ENCODE measurements around the gene MT1HL1. TPM values are rescaled to one million over a fixed set of nuclear protein-coding genes. Genes with fewer than 3 reads are reported as not detected.
"Not testable (repeated sequence)": the region's sequence is repeated elsewhere in the genome, so short reads cannot be mapped to it uniquely, and the experiment has no call there.

MT1HL1 gene
- polyA plus RNA-seq, 1 donor = not detected

DNA sequence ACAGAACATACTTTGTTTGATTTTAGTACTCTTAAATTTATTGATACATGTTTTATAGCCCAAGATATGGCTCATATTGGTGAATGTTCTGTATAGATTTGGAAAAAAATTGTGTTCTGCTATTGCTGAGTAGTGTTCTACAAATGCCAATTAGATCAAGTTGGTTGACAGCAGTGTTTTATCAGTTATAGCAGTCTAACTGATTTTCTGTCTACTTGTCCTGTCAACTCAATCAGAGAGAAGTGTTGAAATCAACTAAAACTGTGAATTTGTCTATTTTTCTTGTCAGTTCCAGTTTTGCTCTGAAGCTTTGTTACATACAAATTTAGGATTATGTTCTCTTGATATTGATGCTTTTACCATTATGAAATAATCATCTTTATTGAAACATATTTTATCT is 14.7 kb upstream of the MT1HL1 start:
- no peak for DNase-seq

DNA sequence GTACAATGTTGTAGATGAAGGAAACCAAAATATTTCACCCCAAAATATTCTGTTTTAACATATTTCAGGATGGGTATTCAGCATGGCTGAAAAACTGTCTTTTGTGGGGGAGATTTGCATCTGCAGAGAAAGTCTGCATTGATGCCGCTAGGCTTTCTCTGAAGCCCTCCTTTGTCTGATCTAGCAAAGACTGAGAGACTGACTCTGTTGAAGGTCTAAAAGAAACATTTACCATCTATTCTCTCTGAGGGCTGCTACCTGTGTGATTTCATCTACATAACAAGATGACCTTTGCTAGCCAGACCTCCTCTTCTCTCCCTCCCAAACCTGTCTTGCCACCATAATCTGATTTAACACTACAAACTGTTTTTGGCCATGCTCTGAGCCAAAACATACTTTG is 12.4 kb upstream of the MT1HL1 start:
- DNase-seq = no peak

DNA sequence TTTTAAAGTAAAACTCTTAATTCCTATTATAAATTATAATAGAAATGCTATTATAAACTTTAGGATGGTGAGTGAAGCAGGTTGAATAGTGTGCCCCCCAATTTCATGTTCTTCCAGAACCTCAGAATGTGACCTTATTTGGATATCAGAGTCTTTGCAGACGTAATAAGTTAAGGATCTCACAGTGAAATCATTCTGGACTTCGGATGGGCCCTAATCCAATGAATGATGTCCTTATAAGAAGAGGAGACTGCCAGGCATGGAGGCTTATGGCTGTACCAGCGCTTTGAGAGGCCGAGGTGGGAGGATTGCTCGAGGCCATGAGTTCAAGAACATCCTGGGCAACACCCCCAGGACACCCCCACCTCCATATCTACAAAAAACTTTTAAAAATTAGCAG is 9.4 kb upstream of the MT1HL1 start:
- no peak for DNase-seq

DNA sequence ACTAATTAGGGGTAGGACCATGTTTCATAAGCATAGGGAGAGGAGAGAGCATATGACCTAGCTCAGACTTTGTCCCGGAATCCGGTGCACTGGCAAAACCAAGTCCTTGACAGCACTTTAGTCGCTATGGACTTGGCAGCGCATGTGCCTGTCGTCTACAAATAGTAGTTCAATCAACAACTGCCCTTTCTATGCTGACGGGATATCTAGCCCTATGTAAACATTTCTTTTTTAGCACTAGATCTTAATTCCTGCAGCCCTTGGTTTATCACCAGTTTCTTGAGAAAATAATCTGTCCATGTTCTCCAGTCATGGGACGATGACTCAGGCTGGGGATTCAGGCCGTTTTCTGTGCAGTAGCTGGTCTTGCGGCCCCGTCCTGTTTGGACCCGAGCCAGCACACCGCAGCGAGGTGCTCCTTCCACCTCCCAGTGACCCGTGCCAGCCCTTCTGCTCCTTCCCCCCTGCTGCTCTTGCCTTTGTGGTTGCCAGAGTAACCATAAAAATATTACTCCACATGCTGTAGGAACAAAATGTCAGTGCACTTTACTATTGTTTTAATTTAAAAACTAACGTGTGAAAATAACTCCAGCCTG is 8.6 kb upstream of the MT1HL1 start:
- DNase-seq = no peak

DNA sequence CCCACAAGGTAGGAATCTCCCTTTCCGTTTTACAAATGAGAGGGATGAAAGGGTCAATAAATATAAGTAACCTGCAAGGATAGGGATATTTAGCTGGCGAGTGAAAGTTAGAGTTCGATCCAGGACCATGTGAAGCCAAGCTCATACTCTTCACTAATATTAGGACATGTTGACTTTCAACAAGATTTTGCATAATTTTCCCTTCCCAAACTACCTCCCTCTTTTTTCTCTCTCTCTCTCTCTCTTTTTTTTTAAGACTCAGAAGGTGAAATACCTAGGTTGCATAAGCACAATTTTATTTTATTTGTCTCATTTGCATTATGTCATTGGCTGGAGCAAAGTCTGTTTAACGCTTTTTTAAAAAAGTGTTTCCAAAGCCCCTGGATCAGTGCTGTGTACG is 8.1 kb upstream of the MT1HL1 start:
- no peak for DNase-seq

DNA sequence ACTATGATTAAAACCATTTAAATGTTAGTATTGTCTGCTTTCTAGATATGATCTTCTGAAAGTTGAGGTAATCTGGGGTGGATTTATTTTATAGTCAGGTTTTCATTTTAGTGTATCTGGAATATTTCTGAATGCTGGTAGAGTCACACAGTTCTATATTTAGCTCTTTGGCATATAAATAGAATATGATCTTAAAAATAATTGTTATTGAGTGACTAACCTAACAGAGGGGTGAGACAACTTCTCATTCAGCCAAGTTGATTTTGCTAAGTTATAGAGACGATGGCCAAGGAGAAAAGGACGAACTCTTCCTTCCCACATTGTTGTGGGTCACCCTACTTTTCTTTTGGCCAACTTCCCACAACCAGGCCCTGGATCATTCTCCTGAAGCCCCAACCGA is 7.2 kb upstream of the MT1HL1 start:
- no peak for DNase-seq

DNA sequence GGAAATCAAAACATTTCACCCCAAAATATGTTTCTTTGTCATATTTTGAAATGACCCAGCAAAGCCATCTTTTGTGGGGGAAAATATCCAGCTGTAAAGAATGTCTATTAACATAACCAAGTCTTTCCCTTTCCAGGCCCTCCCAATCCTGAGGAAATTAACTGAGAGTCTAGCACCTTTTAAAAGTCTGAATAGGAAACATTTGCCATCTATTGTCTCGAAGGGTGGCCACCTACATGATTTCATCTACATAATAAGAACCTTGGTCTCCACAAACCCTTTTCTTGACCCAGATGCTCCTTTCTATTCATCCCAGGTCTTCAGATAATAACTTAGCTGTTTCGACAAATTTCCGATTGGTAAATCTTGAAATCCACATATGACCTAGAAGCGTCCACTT is 5.4 kb upstream of the MT1HL1 start:
- no peak for DNase-seq

DNA sequence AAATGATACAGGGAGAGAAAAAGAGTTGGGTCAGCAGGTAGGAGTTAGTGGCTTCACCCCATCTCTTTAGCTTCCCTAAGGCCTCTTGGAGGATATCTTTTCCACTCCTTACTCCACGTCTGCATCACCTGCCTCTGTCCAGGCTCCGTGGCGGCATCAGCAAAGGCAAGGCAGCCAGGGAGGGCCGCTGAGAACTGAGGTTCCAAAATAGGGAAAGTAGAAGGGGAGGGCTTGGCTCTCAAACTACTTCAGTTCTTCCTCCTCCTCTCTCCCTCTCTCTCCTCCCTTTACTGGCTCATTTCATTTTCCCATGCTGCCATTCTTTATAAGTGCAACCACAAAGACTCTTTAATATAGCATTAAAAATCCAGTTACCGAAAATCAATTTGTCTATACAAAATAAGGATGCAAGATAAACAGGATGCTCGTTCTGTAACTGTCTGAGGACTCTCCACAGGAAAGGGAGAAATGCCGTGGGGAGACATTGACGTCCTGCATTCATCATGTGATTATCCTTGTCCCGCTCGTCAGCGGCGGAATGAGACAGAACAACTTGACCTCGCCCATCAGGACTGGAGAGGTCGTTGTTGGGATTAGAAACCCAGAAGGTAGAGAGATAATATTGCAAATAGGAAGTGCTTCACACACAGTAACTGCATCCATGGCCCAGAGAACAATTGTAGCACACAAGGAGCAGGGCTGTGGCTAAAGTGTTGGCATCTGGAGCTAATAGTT is 3.1 kb upstream of the MT1HL1 start:
- DNase-seq = no peak

DNA sequence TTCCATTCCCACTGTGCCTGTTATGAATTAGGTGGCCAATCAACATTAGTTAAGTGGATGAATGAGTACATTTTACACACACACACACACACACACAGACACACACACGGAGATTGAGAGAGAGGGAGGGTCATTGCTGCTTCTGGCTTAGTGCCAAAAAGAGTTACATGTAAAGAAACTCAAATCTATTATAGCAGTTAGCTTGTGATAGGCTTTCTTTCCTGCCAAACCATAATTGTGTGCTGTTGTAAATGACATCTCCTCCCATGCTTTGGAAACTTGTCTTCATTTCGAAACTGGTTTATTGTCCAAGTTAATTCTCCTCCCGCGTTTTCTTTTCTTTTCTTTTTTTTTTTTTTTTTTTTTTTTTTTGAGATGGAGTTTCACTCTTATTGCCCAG is 1.4 kb upstream of the MT1HL1 start:
- DNase-seq = no peak

DNA sequence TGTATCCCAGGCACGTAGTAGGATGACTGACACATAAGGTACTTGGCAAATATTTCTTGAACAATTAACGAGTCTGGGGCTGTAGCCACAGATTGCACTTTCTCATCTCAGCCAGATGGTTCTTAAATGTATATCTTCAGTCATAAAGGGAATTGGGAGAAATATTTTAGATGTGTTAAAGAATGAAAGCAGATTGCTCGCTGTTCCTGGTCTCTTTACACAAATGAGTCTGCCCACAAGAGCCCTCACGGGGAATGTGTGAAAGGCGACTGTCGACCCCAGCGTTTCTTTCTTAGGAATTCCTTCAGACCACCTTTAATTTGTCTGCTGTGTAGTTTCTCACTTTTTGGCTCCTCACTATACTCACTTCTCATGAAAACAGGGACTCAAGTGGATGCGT is 725 bp downstream of the MT1HL1 start:
- DNase-seq = no peak

DNA sequence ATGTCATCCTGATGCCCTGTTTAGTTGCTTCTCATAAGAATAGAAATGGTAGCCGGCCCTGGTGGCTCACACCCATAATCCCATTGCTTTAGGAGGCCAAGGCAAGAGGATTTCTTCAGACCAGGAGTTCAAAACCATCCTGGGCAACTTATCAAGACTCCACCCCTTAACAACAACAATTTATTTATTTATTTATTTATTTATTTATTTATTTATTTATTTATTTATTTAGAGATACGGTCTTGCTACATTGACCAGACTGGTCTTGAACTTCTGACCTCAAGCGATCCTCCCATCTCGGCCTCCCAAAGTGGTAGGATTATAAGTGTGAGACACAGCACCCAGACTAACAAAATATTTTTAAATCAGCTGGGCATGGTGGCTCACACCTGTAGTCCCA is 4.0 kb downstream of the MT1HL1 start:
- DNase-seq = no peak

DNA sequence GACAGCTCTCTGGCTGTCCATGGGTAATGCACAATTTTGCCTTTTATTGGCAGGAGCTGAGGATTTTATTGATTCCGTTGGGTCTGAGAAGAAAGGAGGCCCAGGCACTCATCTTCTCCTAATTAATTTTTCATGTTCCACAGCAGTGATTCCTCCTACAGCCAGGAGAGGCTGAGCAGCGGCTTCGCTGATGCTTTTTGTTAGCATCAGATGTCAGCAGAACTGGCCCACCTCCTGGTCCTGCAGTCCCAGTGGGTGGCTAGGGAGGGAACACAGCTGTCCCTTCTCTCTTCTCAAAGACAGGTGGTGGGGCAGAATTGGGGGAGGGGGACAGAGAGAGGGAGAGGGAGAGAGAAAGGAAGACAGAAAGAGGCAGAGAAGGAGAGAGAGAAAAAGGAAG is 5.7 kb downstream of the MT1HL1 start:
- no peak for DNase-seq

DNA sequence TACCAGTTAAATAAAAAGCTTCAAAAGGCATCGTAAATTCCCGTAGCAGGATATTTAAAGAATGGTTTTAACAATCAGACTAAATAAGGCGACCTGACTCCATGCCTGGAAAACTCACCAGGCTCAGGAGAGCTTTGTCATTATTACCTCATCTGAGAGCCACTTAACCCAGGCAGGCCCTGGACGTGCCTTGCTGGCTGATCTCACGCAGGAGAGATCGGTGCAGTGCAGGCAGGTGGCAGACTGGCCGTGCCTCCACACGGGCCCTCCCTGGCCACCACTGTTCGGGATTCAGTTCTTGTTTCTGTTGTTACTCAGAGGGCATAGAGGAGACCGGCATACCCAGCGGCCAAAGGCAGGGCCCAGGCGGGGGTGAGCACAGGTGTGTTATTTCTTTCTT is 6.4 kb downstream of the MT1HL1 start:
- no peak for DNase-seq

DNA sequence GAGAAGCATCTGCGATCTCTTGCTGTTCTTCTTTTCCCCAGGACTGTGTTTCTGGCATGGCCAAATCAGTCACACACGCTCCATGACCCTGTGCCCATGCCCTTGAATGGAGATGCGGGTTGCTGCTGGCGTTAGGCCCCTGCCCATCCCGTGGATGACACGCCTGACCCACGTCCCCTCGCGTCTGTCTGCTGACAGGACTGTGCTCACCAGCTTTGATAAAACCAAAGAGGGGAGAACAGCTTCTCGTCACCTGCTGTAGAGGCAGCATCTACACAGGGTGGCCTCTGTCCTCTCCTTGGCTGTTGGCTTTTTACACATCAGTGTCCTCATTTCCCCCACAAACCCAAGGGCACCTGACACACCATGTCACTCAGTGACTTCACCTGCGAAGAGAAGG is 6.9 kb downstream of the MT1HL1 start:
- DNase-seq = no peak

DNA sequence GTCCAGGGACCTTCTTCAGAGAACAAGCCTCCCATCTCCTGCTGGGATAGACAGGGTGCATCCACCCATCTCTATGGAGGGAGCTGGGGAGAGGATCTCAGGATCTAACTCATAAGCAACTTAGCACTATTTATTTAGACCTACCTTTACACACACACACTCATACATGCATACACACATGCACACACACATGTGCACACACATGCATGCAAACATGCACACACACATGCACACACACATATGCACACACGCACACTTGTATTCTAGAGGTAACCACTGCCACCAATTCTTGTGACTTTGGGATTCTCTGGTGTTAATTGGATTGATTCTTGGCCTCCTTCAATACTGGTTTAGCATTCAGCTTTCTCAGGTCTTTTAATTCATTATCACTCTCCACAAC is 9.8 kb downstream of the MT1HL1 start:
- no peak for DNase-seq

DNA sequence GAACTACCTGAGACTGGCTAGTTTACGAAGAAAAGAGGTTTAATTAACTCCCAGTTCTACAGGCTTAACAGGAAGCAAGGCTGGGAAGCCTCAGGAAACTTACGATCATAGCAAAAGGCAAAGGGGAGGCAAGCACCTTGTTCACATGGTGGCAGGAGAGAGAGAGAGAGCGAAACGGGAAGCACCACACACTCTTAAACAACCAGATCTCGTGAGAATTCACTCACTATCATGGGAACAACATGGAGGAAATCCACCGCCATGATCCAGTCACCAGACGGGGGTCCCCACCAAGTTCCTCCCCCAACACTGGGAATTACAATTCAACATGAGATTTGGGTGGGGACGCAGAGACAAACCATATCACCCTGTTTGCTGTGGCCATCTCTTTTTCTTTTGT is 11.8 kb downstream of the MT1HL1 start:
- no peak for DNase-seq

DNA sequence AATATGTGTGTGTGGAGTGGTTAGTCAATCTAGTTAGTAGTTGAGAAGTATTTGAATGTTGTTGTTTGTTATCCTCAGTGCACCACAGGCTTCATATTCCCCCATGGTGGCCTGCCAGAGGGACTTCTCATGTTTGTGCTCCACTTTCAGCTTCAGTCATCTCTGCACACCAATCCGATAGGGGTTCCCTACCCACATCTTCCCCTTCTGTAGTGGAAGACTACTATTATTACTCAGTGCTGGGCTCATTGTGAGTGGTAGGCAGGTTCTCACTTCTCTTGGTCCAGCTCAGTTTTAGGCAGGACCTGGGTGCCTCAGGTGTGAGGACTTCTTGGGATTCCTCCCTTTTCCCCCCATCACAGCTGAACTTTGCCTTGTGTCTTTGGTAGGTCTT is 14.2 kb downstream of the MT1HL1 start:
- no peak for DNase-seq

DNA sequence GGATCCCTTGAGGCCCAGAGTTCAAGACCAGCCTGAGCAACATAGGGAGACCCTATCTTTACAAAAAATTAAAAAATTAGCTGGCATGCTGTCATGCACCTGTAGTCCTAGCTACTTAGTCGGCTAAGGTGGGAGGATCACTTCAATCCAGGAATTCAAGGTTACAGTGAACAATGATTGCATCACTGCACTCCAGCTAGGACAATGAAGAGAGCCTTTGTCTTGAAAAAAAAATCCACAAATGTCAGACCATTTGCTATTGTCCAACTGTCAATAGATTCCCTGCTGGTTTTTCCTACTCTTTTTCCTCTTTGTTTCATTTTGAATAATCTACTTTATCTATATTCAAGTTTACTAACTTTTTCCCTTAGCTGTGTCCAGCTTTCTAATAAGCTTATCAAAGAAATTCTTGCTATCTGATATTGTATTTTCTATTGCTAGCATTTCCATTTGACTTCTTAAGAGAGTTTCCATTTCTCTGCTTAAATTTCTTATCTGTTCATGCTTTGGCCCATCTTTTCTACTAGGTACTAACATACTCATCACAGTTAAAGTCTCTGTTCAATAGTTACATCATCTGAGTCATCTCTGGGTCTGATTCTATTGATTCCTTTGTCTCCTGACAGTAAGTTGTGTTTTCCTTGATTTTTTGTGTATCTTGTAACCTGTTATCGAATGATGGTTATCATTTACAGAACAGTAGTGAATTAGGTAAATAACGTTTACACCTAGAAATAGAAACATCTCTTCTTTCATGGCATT is 14.8 kb downstream of the MT1HL1 start:
- DNase-seq = no peak

DNA sequence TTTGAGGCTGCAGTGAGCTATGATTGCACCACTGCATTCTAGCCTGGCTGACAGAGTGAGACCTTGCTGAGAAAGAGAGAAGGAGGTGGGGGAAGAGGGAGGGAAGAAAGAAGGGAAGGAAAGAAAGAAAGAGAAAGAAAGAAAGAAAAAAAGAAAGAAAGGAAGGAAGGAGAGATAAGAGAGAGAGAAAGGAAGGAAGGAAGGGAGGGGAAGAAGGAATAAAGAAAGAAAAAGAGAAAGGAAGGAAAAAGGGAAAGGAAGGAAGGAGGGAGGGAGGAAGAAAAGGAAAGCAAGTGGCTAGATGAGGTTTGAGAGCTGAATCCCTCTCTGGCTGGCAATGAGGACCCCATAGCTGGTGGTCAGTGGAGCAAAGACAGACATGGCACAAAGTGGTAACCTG is 20.4 kb downstream of the MT1HL1 start:
- no peak for DNase-seq

DNA sequence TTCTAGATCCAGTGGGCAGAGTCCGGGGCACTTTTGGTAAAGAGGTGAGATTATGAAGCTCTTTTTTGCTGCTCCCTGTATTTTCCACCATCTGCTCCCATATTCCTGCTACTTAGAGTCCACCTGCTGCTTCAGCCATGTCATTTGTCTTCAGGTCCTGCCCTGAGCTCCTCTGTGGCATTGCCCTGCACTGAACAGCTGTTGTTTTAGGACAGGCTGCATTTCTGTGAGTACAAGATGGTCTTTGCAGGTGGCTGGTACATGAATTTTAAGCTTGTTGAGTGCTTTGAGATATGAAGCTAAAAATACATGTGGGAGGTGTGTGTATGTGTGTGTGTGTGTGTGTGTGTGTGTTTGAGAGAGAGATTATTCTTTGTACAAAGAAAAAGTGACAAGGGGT is 21.9 kb downstream of the MT1HL1 start:
- DNase-seq = no peak

DNA sequence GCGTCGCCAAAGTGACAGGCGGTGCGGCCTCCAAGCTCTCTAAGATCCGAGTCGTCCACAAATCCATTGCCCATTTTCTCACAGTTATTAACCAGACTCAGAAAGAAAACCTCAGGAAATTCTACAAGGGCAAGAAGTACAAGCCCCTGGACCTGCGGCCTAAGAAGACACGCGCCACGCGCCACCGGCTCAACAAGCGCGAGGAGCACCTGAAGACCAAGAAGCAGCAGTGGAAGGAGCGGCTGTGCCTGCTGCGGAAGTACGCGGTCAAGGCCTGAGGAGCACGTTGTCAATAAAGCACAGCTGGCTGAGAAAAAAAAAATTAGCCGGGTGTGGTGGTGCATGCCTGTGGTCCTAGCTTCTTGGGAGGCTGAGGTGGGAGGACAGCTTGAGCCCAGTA is 22.8 kb downstream of the MT1HL1 start:
- not testable (repeated sequence) for DNase-seq

DNA sequence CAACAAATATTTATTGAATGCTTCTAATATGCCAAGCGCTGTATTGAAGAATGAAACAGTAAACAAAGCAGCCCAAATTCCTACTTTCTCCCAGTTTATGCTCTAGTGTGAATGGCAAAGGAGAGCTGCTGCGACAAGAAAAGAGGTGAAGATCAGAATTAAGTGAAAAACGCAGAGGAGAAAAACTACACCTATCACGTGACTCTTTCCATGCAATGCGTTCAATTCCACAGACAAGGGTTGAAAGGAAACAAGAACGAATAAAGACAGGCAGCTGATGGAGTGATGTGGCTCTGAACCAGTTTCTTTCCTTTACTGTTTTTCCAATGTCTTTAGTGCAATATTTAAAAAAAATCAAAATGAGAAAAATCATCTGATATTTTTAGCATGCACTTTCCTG is 23.6 kb downstream of the MT1HL1 start:
- no peak for DNase-seq

DNA sequence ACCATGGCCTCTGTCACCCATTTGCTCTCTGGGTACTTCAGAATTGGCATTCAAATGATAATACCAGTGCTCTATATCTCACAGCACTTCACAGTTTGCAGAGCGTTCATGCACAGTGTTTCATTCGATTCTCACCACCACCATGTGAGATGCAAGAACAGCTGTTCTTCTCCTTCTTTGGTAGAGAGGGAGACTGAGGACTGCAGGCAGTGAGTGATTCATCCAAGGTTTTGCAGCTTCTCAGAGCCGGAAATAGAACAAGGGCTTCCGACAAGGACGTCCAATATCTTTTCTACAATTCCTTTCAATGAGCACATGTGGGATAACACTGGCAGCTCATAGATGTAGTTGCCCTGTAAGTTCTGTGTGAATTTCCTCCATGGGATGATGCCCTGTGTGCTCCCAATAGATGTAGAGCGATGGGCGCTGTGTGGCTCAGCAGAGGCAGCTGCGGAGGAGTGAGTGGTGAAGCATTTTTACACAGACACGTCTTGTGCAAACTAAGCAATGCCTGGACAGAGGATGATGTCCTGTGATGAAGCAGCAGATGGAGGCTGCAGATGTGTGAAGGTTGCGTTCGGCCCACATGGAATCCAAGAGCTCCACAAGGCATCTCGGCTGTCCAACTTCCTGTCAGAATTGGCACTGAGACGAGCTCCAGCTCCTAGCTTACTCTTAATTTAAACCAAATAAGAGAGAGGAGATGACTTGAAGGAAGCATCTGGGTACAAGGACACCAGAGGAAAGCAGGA is 24.9 kb downstream of the MT1HL1 start:
- DNase-seq = no peak
